Measurements from ENCODE around the gene S1PR3. TPM values are rescaled to one million over a fixed set of nuclear protein-coding genes. Genes with fewer than 3 reads are reported as not detected.

Gene S1PR3
- total RNA-seq, 1 experiment from 2014 or later, result 2.8 TPM

DNA sequence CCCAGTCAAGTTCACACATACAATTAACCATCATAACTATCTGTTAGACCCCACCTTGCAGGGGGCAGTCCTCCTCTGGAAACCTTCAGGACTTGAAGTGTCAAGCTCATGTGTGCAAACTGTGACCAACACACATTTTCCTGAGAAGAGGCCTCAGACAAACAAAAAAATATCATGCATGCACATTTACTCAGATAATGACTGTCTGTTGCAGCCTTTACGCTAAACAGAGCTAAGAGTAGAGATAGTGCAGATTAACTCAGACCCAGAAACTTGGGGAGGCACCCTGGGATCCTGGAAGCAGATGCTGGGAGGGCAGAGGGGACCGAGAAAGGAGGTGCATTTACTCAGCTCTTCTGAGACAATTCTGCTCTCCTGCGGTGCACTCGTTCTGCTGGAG is 3.6 kb upstream of the S1PR3 start:
- Mint-ChIP-seq H3K27ac (ENCODE audit: low read depth, unreplicated experiment) (no peak overlapping the region), H3K4me1 (ENCODE audit: insufficient read depth, unreplicated experiment) (peaks cover 5% of the 10 kb centered on the region), H3K4me3 (ENCODE audit: unreplicated experiment) (no peak overlapping the region), H3K9me3 (ENCODE audit: unreplicated experiment) (no peaks in the 10 kb centered on the region), H3K27me3 (ENCODE audit: insufficient read depth, unreplicated experiment) (no peaks in the 10 kb centered on the region), H3K36me3 (ENCODE audit: insufficient read depth, unreplicated experiment) (no peaks in the 10 kb centered on the region)
- ChIA-PET POLR2A (no interaction called here), CTCF (interaction anchor here (0.6 to 0.7 kb wide), 2 partner anchors 13 to 255 kb away, joined by 3 to 4 read pairs; no protein-coding TSS in a partner anchor)
- no TSS peak for BruUV-seq (replicated peaks)
- intact Hi-C loops (cut with micrococcal nuclease), result no loop called here
- TF ChIP-seq, protein P1, sequence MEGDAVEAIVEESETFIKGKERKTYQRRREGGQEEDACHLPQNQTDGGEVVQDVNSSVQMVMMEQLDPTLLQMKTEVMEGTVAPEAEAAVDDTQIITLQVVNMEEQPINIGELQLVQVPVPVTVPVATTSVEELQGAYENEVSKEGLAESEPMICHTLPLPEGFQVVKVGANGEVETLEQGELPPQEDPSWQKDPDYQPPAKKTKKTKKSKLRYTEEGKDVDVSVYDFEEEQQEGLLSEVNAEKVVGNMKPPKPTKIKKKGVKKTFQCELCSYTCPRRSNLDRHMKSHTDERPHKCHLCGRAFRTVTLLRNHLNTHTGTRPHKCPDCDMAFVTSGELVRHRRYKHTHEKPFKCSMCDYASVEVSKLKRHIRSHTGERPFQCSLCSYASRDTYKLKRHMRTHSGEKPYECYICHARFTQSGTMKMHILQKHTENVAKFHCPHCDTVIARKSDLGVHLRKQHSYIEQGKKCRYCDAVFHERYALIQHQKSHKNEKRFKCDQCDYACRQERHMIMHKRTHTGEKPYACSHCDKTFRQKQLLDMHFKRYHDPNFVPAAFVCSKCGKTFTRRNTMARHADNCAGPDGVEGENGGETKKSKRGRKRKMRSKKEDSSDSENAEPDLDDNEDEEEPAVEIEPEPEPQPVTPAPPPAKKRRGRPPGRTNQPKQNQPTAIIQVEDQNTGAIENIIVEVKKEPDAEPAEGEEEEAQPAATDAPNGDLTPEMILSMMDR (IDR thresholded peaks at IDR 0.05; ENCODE audit: unreplicated experiment), result no peak
- DNase-seq (ENCODE audit: unreplicated experiment), result no peak

DNA sequence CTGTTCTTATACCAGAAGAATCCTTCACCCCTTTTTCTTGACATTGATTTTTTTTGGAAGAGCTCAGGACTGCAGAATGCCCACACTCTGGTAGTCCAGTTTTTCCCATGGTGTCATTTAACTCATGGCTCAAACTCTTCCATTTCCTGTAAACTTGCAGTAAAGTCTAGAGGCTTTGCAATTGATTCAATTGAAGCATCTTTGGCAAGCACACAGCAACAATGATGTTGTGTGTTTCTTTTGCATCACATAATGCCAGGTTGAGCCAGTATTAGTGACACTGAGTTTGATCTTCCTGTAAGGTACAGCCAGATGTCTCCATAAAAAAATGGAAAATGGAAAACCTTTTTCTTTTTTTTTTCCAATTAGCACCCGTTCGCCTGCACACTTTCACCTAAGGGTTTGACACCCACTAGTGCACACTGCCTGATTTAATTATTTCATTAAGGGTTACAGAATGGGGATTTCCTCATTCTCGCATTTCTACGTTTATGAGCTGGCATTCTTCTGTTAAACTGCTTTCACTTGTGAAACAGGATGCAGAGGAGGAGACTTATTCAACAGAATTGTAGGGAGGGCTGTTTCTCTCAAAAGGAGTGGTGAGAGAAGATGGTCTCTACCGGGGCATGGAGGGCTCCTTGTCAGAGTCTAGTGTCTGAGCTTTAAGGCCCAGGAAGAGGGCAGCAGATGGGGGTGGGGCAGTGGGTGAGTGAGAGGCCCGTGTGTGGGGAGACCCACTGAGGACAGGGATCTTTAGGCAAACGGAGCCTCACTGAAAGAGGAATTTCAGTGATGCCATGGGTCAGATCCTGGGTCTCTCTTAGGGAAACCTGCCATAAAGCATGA is 2.2 kb upstream of the S1PR3 start:
- POLR2A ChIA-PET, result no interaction called here
- H3K27ac Mint-ChIP-seq (ENCODE audit: low read depth, unreplicated experiment), result no peak overlapping the region
- intact Hi-C loops (cut with micrococcal nuclease), result no loop called here
- no peaks in the 10 kb centered on the region for H3K27me3 Mint-ChIP-seq (ENCODE audit: insufficient read depth, unreplicated experiment)
- CTCF ChIA-PET, result interaction anchor here (0.6 to 1.0 kb wide), 2 partner anchors 17 to 19 kb away, joined by 3 read pairs; no protein-coding TSS in a partner anchor
- H3K36me3 Mint-ChIP-seq (ENCODE audit: insufficient read depth, unreplicated experiment), result no peaks in the 10 kb centered on the region
- no peak overlapping the region for H3K4me3 Mint-ChIP-seq (ENCODE audit: unreplicated experiment)
- peak; percentile 47 for DNase-seq (ENCODE audit: unreplicated experiment)
- BruUV-seq (replicated peaks), result no TSS peak
- H3K9me3 Mint-ChIP-seq (ENCODE audit: unreplicated experiment), result no peaks in the 10 kb centered on the region
- H3K4me1 Mint-ChIP-seq (ENCODE audit: insufficient read depth, unreplicated experiment), result peaks cover 5% of the 10 kb centered on the region
- TF ChIP-seq, protein P1 (IDR thresholded peaks at IDR 0.05; ENCODE audit: unreplicated experiment), result no peak

DNA sequence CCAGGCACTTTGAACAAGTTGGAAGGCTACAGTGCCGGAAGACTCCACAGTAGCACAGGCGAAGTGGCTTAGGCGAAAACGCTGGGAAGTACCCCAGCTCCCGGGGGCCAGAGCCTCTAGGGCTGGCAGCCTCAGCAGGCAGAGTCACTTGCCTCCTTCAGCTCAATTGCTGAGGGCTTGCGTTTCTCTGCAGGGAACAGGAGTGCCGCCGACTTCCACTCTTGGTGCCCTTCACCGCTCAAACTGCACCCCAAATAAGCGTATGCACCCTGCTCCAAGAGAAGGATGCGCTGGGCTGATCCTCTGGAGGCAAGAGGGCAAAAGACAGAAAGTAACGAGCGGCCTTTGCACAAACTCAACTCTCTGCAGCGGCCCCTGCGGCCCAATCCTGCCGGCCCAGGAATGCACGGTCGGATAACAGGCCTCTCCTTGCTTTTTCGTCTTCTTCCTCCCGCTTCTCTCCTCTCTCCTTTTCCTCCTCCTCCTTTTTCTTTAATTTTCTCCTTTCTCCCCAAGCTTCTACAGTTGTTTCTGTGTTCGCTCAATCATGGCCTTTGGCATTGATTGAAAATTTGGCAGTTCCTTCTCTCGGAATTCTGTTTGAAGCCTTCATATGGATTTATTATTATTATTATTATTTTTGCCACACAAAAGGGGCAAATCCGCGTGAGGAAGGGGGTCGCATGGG is 1.1 kb upstream of the S1PR3 start:
- TF ChIP-seq, protein P1 (IDR thresholded peaks at IDR 0.05; ENCODE audit: unreplicated experiment), result no peak
- no peak for DNase-seq (ENCODE audit: unreplicated experiment)
- Mint-ChIP-seq H3K4me3 (ENCODE audit: unreplicated experiment) (no peak overlapping the region), H3K36me3 (ENCODE audit: insufficient read depth, unreplicated experiment) (no peaks in the 10 kb centered on the region), H3K27me3 (ENCODE audit: insufficient read depth, unreplicated experiment) (no peaks in the 10 kb centered on the region), H3K4me1 (ENCODE audit: insufficient read depth, unreplicated experiment) (peaks cover 13% of the 10 kb centered on the region), H3K27ac (ENCODE audit: low read depth, unreplicated experiment) (no peak overlapping the region), H3K9me3 (ENCODE audit: unreplicated experiment) (no peaks in the 10 kb centered on the region)
- intact Hi-C loops (cut with micrococcal nuclease), result no loop called here
- ChIA-PET CTCF (interaction anchor here (1.0 kb wide), 1 partner anchor 20 kb away, joined by 3 read pairs; no protein-coding TSS in a partner anchor), POLR2A (no interaction called here)
- BruUV-seq (replicated peaks), result no TSS peak

DNA sequence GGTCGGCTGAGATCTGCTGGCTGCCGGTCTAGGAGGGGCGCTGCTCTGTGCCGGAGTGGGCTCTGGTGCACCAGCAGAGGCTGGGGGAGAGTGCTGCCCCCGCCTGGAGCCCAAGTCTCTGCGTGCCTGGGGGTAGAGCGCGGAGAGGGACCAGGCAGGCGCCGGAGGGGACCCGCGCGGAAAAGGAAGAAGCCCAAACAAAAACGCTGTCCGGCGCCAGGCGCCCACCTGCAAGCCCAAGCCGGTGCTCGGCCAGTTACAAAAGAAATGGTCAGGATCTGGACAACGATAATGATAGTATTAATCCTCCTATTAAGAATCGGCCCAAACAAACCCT is 571 bp upstream of the S1PR3 start:
- Mint-ChIP-seq H3K9me3 (ENCODE audit: unreplicated experiment) (no peaks in the 10 kb centered on the region), H3K4me1 (ENCODE audit: insufficient read depth, unreplicated experiment) (peaks cover 13% of the 10 kb centered on the region), H3K36me3 (ENCODE audit: insufficient read depth, unreplicated experiment) (no peaks in the 10 kb centered on the region), H3K4me3 (ENCODE audit: unreplicated experiment) (no peak overlapping the region), H3K27ac (ENCODE audit: low read depth, unreplicated experiment) (no peak overlapping the region), H3K27me3 (ENCODE audit: insufficient read depth, unreplicated experiment) (no peaks in the 10 kb centered on the region)
- no peak for DNase-seq (ENCODE audit: unreplicated experiment)
- intact Hi-C loops (cut with micrococcal nuclease), result no loop called here
- BruUV-seq (replicated peaks), result no TSS peak
- ChIA-PET POLR2A (no interaction called here), CTCF (no interaction called here)
- TF ChIP-seq, protein P1 (IDR thresholded peaks at IDR 0.05; ENCODE audit: unreplicated experiment), result no peak

All from MCF 10A (cell line).